EL (cell line): ENCODE data around the gene LRRC10B.

Source experiments
- DNase-seq: peaks from one replicate; pipeline ENCODE4 v3.0.0-alpha.2; 2016

The LRRC10B gene

DNA sequence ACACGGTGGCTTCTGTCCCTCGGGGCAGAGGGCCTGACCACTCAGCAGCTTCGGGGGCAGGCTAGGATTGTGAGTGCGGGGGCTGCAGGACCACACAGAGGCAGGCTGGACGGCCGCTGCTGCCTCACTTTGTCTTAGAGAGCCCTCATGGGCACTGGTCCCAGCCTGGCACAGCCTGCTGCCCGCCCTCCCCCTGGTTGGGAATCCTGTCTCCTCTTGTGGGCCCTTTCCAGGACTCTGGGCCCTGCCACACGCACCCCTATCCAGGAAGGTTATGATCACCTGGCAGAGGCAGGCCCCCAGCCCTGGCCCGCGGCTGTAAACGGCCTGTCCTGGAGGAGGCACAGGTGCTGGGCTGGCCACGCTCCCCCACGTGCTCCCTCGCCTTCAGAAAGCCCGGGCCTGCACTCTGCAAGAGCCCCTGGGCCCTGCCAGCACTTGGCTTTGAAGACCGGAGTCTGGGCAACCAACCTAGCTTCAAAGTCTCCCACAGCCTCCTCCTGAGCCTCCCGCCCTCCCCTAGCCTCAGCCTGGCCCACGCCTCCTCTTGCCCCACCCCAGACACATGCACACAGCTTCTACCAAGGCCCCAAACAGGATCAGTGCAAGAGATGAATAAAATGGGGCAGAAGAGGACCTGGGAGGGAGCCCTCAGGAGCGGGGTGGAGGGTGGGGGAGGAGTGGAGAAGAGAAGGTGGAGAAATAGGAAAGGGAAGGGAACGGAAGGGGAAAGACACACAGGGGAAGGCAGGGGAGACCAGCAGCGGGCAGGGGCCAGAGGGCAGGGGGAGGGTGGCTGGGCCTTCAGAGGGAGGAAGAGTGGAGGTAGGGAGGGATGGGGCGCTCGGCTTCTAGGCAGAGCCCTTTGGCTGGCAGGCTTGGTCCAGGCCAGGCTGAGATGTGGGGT, 41.4 kb downstream of the LRRC10B start:
- DNase-seq = no peak

DNA sequence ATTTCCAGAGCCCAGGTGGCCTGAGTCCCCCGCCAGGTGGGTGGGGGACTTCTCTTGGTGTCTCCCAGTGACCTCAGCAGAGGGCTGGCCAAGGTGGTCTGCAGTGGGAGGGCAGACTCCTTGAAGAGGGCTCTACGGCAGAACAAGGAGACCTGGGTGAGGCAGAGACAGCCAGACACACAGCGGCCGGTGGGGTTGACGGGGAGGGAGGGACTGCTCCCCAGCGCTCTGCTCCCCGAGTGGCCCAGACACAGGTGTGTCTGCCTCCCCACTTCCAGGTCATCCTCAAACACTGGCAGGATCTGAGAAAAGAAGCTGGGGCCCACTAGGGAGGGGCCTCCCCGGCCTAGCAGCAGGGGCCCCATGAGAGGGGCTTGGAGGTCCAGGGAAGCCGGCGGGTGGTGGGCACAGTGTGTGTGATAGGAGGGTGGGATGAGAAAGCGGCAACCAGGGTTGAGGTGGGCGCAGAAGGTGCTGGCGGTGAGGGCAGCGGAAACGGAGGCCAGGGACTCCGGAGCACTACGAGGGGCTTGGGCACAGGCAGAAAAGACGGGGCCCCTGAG, 42.2 kb downstream of the LRRC10B start:
- no peak for DNase-seq

- DNase-seq = peak; percentile 68
These were observed 43.1 kb downstream of the LRRC10B start for GRCh38 chr11:61551634-61552033.

- no peak for DNase-seq
These were observed 43.6 kb downstream of the LRRC10B start for GRCh38 chr11:61552108-61552635.

- DNase-seq = no peak
These were observed 45.0 kb downstream of the LRRC10B start for GRCh38 chr11:61553373-61554171.

DNA sequence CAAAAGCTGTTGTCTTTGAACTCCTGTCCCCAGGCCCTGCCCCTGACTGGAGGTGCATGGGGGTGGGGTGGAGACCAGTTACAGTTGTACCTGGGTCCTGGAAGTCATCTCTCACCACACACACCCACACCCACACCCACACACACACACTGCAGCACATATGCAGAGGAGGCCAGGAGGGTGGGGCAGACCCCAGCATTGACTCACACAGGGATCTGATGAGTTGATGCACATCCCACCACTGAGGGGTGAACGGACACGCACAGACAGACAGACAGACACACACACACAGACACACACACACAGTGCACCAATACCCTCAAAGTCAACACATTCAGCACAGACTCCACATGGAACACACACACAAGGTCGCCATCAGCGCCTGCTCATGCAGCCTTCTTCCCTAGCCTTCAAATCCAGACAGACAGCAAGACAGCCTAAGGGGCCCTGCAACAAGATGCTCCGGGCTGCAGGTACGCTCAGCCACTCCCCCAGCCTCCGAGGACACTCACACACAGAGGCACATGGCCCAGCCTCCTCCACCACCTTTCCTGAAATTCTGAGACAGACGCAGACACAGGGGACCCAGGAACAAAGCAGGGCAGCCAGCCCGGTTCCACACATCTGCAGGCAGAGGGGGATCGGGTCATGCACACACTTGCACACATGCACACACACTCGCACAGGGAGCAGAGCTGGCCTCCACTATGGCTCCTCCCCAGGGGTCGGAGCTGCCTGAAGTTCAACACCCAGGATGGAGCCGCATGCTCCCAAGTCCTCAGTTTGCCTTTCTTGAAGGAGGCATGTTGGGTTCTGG, 45.8 kb downstream of the LRRC10B start:
- DNase-seq = no peak

- DNase-seq = no peak
These were observed 46.8 kb downstream of the LRRC10B start for GRCh38 chr11:61555051-61555969.

GRCh38 chr11:61555978-61556377, 47.4 kb downstream of the LRRC10B start:
- no peak for DNase-seq

DNA sequence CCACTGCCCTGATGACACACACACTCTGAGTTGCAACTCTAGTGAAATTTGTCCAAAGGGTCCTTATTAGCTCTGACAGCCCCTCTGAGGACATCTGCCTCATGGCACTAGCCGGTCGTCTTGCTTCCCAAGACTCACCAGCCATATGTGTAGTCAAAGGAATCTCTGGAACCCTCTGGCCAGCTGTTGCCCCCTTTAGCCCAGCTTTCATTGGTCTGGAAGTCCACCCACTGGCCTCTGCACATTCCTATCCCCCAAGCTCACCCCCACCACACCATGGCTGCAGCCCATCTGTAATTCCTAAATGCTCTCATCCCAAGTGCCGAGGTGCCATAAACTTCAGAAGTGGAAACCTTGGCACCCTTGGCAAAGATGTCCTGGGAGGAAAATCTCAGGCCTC, 48.1 kb downstream of the LRRC10B start:
- no peak for DNase-seq
